ENCODE results near the gene TNFRSF8. TPM values are rescaled to one million over a fixed set of nuclear protein-coding genes. Genes with fewer than 3 reads are reported as not detected.

The TNFRSF8 gene
- total RNA-seq = 10 to 100 TPM in 1 of 2 donors, under 1 TPM in 1; 0.84 to 41.5 TPM

DNA sequence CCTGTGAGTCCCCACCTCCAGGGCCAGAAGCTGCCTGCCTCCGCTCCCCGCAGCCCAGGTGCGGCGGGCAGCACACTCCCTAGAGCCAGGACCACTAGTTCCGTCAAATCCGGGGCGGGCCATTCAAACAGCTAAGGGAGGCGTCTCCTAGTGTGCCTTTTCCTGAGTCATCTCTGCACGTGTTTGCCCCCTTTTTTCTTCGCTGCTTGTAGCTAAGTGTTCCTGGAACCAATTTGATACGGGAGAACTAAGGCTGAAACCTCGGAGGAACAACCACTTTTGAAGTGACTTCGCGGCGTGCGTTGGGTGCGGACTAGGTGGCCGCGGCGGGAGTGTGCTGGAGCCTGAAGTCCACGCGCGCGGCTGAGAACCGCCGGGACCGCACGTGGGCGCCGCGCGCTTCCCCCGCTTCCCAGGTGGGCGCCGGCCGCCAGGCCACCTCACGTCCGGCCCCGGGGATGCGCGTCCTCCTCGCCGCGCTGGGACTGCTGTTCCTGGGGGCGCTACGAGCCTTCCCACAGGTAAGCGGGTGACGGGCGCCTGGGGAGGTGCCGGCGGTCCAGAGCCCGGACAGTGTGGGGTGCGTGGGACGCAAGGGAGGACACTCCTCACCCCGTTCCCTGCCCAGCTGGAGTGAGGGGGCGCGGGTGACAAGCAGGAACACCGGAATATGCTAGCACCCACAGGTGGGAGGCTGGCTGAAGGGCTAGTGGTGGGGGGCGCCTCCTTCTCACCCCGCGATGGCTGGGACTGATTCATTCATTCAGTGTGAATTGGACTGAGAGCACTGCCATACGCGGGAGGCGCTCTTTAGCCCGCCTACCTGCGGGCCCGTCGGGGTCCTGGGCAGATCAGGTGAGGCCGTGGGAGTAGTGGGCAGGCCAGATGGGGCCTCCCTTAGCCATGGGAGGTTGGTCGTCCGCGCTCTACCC, at the start of gene TNFRSF8:
TNFRSF8 (plus strand) TSS at position 163 of the 932 bp plus-strand sequence; CDS start at position 459, 296 bp downstream.
- peak within 1 kb of the TSS in 1 of 2 donors; percentile 46 for H3K27ac Mint-ChIP-seq
- H3K36me3 Mint-ChIP-seq = peaks cover 0 to 26% of the 10 kb centered on the region in 2 donors
- ATAC-seq (peak in 1 of 2 donors; percentile 39), DNase-seq (ENCODE audit: low spot score in 2 of 2) (peak in 1 of 2 donors; percentile 59)
- no peaks in the 10 kb centered on the region for H3K9me3 Mint-ChIP-seq

DNA sequence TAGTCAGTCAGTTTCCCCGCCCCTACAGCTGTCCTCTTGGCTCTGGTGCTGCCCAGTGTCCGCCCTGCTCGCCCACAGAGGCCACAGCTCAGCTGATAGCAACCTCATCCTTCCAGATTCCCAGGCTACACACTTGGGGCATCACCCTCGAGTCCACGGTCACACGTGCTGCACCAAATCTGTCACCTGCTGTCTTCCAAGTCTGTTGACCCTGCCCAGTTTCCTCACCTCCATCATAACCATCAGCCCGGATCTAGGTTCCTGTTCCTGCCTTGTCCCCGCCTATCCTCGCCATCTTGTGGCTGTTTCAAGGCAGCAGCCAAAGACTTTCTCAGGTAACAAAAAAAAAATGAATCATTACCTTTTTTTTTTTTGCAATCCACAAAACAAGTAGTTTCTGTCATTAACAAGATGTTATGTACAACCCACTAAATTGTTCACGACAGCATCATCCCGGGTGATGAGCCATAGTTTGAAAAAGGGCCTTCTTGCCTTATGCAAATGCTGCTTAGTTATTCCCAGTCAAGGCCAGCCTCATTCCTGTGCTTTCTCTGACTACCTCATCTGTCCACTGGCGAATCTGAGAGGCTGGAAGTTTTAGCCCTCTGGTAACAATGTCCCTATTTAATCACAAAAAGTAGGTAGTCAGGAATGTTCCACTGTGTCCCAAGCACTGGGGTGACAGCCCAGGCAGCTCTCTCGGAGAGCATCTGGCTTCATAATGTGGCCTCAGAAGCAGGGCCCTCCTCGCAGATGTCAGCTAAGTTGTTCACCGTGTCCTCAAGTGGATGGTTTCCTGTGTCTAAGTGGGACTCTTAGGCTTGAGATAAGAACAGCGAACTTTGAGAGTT, 48.7 kb upstream of the TNFRSF8 start:
- peaks cover 0 to 5% of the 10 kb centered on the region in 2 donors for H3K36me3 Mint-ChIP-seq
- DNase-seq (ENCODE audit: low spot score in 2 of 2) = no peak
- no peak for ATAC-seq

DNA sequence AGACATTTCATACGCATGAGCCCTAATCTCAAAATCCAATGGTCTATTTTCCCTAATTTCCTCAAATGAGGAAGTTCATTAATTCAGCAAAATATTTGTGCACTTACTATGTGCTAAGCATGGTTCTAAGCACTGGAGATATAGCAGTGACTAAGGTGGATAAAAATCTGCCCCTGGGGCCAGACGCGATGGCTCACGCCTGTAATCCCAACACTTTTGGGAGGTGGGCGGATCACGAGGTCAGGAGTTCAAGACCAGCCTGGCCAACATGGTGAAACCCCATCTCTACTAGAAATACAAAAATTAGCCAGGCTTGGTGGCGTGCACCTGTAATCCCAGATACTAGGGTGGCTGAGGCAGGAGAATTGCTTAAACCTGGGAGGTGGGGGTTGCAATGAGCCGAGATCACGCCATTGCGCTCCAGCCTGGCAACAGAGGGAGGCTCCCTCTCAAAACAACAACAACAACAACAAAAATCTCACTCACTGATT, 48.1 kb upstream of the TNFRSF8 start:
- DNase-seq (ENCODE audit: low spot score in 2 of 2) (no peak), ATAC-seq (no peak)
- peaks cover 0 to 5% of the 10 kb centered on the region in 2 donors for H3K36me3 Mint-ChIP-seq
- H3K9me3 Mint-ChIP-seq = no peaks in the 10 kb centered on the region
- peak overlapping the region in 1 of 2 donors; percentile 70 for H3K27ac Mint-ChIP-seq

More for the DNA sequence above, 48.7 kb upstream of the TNFRSF8 start:
- H3K9me3 Mint-ChIP-seq = no peaks in the 10 kb centered on the region
- H3K27ac Mint-ChIP-seq = peak overlapping the region; percentile 70 to 91

DNA sequence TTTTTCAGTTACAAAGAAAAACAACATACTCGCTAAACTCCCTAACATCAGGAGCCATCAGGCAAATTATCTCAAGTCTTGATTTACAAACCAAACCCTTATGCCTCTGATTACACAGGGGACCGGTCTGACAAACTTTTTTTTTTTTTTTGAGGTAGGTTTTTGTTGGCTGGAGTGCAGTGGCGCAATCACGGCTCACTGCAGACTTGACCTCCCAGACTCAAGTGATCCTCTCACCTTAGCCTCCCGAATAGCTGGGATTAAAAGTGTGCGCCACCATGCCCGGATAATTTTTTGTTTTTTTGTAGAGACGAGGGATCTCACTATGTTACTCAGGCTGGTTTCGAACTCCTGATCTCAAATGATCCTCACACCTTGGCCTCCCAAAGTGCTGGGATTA, 47.6 kb upstream of the TNFRSF8 start:
- no peak overlapping the region for H3K27ac Mint-ChIP-seq
- peaks cover 0 to 5% of the 10 kb centered on the region in 2 donors for H3K36me3 Mint-ChIP-seq
- ATAC-seq (no peak), DNase-seq (ENCODE audit: low spot score in 2 of 2) (no peak)
- no peaks in the 10 kb centered on the region for H3K9me3 Mint-ChIP-seq

DNA sequence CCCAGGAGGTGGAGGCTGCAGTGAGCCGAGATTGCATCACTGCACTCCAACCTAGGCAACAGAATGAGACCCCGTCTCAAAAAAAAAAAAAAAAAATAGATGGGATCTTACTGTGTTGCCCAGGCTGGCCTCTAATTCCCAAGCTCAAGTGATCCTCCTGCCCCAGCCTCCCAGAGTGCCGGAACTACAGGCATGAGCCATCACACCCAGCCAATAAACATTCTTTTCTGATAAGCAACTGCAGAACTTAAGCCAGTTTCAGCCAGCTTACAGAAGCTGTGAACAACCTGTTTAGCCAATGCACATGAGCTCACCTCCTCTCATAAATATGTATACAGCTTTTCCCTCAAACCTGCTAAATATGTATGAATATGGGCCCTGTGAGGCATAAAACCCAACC, 46.9 kb upstream of the TNFRSF8 start:
- H3K36me3 Mint-ChIP-seq = peaks cover 0 to 5% of the 10 kb centered on the region in 2 donors
- no peak overlapping the region for H3K27ac Mint-ChIP-seq
- no peaks in the 10 kb centered on the region for H3K9me3 Mint-ChIP-seq
- DNase-seq (ENCODE audit: low spot score in 2 of 2) (no peak), ATAC-seq (no peak)

DNA sequence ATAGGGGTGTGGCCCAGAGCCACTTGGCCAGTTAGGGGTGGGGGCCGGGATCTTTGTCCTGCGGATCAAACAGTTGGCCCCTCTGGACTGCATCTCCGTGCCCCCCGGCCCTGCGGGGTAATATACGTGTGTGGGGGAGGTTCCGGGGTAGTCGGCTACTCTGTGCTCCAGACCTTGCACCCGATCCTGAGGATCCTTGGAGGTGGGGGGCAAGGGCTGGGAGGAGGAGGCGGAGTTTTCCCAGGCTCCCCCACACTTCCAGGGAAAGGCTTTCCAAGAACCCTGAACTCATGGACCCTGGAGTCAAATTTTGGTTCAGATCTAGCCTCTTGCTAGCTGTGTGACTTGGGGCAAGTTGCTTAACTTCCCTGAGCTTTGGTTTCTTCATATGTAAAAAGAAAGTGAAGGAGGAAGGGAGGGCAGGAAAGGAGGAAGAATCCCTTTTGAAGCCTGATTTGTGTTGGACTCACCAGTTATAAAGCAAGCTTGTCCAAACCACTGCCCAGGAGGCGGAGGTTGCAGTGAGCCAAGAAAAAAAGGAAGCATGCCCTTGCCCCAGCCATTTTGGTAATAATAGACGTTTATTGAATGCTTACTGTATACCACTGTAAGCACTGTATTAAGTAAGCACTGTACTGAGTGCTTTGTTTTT, 43.1 kb upstream of the TNFRSF8 start:
- Mint-ChIP-seq H3K27ac (peak overlapping the region in 1 of 2 donors; percentile 75), H3K36me3 (peaks cover 0 to 10% of the 10 kb centered on the region in 2 donors), H3K9me3 (no peaks in the 10 kb centered on the region)
- no peak for DNase-seq (ENCODE audit: low spot score in 2 of 2)
- peak in 1 of 2 donors; percentile 0 for ATAC-seq

DNA sequence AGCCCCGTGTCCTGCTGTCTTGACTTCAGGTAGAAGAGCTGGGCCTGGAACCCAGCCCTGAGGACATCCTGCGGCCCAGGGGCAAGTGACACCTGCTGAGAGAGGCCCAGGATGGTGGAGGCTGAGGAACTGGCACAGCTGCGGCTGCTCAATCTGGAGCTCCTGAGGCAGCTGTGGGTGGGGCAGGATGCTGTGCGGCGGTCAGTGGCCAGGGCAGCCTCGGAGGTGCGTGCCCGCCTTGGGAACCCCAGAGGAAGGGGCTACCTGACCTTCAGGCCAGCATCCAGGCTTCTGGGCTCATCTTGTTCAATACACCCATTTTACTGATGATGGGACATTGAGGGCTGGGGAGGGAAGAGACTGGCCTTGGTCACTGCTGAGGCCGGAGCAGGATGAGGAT, 41.5 kb upstream of the TNFRSF8 start:
- Mint-ChIP-seq H3K9me3 (no peaks in the 10 kb centered on the region), H3K27ac (no peak overlapping the region), H3K36me3 (peaks cover 7 to 21% of the 10 kb centered on the region in 2 donors)
- no peak for ATAC-seq
- DNase-seq (ENCODE audit: low spot score in 2 of 2) = no peak

DNA sequence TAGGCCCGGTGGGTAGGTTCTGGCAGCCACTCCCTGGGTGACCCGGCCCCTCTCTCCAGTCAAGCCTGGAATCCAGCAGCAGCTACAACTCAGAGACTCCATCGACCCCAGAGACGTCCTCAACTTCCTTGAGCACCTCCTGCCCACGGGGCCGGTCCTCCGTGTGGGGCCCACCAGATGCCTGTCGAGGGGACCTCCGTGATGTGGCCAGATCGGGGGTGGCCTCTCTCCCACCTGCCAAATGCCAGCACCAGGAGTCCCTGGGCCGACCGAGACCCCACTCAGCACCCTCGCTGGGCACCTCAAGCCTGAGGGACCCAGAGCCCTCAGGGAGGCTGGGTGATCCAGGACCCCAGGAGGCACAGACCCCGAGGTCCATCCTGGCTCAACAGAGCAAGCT, 41.1 kb upstream of the TNFRSF8 start:
- DNase-seq (ENCODE audit: low spot score in 2 of 2) = no peak
- no peaks in the 10 kb centered on the region for H3K9me3 Mint-ChIP-seq
- no peak for ATAC-seq
- H3K36me3 Mint-ChIP-seq = peaks cover 7 to 22% of the 10 kb centered on the region in 2 donors
- H3K27ac Mint-ChIP-seq = no peak overlapping the region

DNA sequence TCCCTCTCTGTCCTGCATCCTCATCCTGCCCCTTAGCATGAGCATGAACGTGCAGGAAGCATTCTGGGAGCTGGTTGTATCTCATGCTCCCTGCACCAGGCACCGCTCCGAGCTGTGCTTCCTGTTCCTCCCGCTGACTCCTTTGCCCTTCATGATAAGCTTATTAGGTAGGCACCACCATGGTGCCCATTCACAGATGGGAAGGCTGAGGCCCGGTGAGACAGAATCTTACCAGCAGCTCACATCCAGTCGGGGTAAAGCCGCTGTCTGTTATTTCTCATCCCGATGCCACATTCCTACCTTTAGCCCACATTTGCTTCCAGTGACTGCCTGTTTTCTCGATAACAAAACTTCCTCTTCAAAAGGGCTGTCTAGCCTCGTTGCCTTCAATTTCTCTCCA, 36.5 kb upstream of the TNFRSF8 start:
- peak overlapping the region in 1 of 2 donors; percentile 65 for H3K27ac Mint-ChIP-seq
- no peak for DNase-seq (ENCODE audit: low spot score in 2 of 2)
- ATAC-seq = no peak
- peaks cover 22 to 28% of the 10 kb centered on the region in 2 donors for H3K36me3 Mint-ChIP-seq
- H3K9me3 Mint-ChIP-seq = no peaks in the 10 kb centered on the region

DNA sequence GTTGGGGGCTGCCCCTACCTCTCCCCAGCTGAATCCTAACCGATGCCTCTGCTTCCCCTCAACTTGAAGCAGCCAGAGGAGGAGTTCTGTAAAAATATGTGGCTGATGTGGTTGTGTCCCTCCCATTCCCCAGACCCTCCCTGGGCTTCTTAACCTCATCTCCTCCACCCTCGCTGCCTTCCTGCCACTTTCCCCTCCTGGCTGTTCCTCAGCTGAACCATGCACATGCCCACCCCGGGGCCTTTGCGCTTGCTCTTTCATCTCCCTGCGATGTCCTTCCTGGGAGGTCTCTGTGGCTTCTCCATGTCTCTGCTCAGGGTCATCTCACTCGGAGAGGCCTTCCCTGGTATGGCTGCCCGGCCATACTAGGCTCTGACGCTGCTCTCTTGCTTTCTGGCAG, 34.9 kb upstream of the TNFRSF8 start:
- DNase-seq (ENCODE audit: low spot score in 2 of 2) = no peak
- H3K9me3 Mint-ChIP-seq = no peaks in the 10 kb centered on the region
- H3K36me3 Mint-ChIP-seq = peaks cover 22 to 28% of the 10 kb centered on the region in 2 donors
- peak overlapping the region in 1 of 2 donors; percentile 92 for H3K27ac Mint-ChIP-seq
- ATAC-seq = no peak

DNA sequence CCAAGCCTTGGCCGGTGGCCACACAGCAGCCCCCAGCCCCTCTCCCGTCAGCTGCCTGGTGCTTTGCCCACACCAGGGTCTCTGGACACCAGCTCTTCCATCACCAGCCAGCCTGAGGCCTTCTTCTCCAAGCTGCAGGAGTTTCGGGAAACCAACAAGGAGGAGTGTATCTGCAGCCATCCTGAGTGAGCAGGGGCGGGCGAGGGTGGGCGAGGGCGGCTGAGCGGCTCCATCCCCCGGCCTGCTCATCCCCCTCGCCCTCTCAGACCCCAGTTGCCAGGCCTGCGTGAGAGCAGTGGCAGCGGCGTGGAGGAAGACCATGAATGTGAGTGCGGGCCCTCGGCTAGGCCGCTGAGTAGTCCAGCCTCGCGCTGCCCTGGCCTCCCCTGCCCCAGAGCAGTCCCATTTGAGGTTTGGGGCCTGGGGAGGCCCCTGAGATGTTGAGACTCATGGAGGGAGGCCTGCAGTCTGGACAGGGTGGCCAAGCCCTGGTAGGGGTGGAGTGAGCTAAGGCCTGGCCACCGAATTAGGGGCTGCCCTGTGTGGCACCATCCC, 34.1 kb upstream of the TNFRSF8 start:
- ATAC-seq = peak in 1 of 2 donors; percentile 14
- H3K27ac Mint-ChIP-seq = peak overlapping the region in 1 of 2 donors; percentile 77

DNA sequence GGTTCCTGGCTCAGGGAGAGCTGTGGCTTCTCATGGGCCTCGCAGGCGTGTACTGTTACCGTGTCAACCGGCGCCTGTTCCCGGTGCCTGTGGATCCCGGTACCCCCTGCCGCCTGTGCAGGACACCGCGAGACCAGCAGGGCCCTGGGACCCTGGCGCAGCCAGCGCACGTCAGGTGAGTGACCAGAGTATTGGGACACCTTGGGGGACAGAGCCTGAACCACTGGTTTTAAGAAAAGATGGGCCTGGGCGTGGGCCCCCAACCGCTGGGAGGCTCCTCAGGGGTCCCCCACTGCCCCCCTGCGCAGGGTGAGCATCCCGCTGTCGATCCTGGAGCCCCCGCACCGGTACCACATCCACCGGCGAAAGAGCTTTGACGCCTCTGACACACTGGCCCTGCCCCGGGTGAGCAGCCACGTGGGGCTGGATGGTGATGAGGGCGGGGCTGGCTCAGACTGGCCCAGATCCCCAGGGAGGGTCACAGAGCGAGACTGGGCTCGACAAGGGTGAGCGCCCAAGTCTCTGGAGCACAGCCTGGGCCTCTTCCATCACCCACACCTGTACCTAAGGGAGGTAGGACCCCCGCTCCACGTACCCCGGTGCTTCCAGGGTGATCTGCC, 33.3 kb upstream of the TNFRSF8 start:
- DNase-seq (ENCODE audit: low spot score in 2 of 2) (no peak), ATAC-seq (no peak)
- H3K9me3 Mint-ChIP-seq = no peaks in the 10 kb centered on the region
- H3K36me3 Mint-ChIP-seq = peaks cover 19 to 22% of the 10 kb centered on the region in 2 donors
- no peak overlapping the region for H3K27ac Mint-ChIP-seq

More for the DNA sequence above, 34.1 kb upstream of the TNFRSF8 start:
- DNase-seq (ENCODE audit: low spot score in 2 of 2) = no peak
- H3K9me3 Mint-ChIP-seq = no peaks in the 10 kb centered on the region
- H3K36me3 Mint-ChIP-seq = peaks cover 22 to 27% of the 10 kb centered on the region in 2 donors

DNA sequence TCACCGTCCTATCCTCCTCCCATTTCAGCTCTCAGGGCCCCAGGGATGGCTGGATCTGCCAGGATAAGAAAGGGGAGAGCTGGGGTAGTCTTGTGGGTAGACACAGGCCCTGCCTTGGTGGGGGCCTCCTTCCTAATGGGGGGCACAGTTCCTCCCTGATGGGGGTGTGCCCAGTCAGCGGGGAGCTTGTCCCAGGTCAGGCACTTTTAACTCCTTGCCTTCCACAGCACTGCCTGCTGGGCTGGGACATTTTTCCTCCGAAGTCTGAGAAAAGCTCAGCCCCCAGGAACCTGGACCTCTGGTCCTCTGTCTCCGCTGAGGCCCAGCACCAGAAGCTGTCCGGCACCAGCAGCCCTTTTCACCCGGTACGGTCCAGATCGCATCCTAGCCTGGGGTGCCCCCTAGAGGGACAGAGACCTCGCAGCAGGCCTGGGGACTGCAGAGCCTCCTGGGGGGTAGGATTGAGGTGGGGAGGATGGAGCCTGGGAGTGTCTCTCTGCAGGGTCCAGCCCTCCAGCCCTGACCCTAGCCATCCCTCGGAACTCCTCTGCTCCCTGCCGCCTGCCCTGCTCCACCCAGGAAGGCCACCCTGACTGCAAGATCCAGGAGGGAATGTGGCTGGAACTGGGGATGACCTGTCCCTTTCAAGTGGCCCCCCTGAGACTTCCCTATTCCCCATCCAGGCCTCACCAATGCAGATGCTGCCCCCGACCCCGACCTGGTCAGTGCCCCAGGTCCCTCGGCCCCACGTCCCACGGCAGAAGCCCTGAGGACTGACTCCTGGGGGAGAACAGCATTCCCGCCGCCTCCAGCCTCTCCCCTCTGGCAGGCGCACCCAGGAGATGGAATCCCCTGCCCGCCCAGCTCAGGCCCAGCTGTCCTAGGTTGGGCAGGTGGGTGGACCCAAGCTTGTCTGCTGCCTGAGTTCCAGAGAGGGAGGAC, 31.8 kb upstream of the TNFRSF8 start:
- ATAC-seq (peak; percentile 71 to 76), DNase-seq (ENCODE audit: low spot score in 2 of 2) (peak in 1 of 2 donors; percentile 63)
- Mint-ChIP-seq H3K27ac (no peak overlapping the region), H3K36me3 (peaks cover 10 to 15% of the 10 kb centered on the region in 2 donors), H3K9me3 (no peaks in the 10 kb centered on the region)

DNA sequence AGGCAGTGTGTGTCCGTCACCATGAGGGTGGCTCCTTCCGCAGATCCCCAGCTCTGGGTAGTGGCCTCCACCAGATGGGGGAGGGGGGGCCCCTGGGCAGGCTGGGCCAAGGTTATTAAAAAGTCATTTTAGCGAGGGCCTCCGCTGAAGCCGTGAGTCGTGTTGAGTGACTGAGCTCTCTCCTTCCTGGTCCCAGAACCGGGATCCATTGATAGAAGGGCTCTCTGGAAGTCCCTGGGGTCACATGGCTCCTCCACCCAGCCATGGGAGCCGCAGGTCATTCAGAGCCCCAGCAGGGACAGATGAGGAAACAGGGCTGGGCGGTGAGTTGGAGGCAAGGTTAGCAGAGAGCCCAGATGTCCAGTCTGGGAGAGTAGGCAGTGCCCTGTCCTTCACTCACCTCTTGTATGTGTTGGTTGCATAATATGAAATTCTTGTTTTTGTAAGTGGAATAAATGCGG, 30.9 kb upstream of the TNFRSF8 start:
- Mint-ChIP-seq H3K36me3 (peaks cover 6 to 14% of the 10 kb centered on the region in 2 donors), H3K9me3 (no peaks in the 10 kb centered on the region), H3K27ac (no peak overlapping the region)
- DNase-seq (ENCODE audit: low spot score in 2 of 2) = no peak
- no peak for ATAC-seq
